Muscle layer of colon (tissue), 2 donors: ENCODE results near the gene IFNA1.

Source experiments
- H3K27ac ChIP-seq: one replicate; pipeline ENCODE4 v1.7.0; 2013; ENCODE audit warnings: low read depth, mild to moderate bottlenecking, low read length, moderate library complexity
- H3K27me3 ChIP-seq, 2 donors: one replicate each; pipeline ENCODE4 v1.7.0; 2013; ENCODE audit warnings: low read length in 2 of 2, mild to moderate bottlenecking in 2 of 2; ENCODE audit not compliant: insufficient read depth in 2 of 2, control insufficient read depth in 1 of 2
- H3K36me3 ChIP-seq: one replicate; pipeline ENCODE4 v1.7.0; 2013; ENCODE audit warnings: mild to moderate bottlenecking, low read length; ENCODE audit not compliant: insufficient read depth
- H3K4me1 ChIP-seq: one replicate; pipeline ENCODE4 v1.7.0; 2013; ENCODE audit warnings: mild to moderate bottlenecking, low read length; ENCODE audit not compliant: insufficient read depth
- H3K4me3 ChIP-seq, 2 donors: one replicate each; pipeline ENCODE4 v1.7.0; 2013; ENCODE audit warnings: low read length in 2 of 2, low read depth in 1 of 2, mild to moderate bottlenecking in 1 of 2, moderate library complexity in 1 of 2
- H3K9ac ChIP-seq: one replicate; pipeline ENCODE4 v1.7.0; 2013; ENCODE audit warnings: low read length
- H3K9me3 ChIP-seq: one replicate; pipeline ENCODE4 v1.7.0; 2013; ENCODE audit warnings: mild to moderate bottlenecking, low read length
- donor health status: abdominal sarcoma.
- donor health status: Adenocarcinoma of cecum.

The IFNA1 gene

DNA sequence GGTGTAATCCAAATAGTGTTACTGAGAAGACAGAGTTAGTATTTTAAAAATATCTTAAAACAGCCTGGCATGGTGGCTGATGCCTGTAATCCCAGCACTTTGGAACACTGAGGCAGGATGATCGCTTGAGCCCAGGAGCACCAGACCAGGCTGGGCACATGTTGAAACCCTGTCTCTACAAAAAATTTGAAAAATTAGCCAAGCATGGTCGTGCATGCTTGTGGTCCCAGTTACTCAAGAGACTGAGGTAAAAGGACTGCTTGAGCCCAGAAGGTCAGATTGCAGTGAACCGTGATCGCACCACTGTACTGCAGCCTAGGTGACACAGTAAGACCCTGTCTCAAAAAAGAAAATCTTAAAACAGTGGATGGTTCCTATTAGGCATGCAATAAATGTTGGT lies 12.4 kb downstream of the IFNA1 start:
- no peaks in the 10 kb centered on the region for H3K9me3 ChIP-seq
- peaks cover 10% of the 10 kb centered on the region for H3K4me1 ChIP-seq
- H3K27ac ChIP-seq = no peak overlapping the region
- no peaks in the 10 kb centered on the region for H3K27me3 ChIP-seq
- H3K9ac ChIP-seq = no peak overlapping the region
- no peaks in the 10 kb centered on the region for H3K36me3 ChIP-seq
- no peak overlapping the region for H3K4me3 ChIP-seq

DNA sequence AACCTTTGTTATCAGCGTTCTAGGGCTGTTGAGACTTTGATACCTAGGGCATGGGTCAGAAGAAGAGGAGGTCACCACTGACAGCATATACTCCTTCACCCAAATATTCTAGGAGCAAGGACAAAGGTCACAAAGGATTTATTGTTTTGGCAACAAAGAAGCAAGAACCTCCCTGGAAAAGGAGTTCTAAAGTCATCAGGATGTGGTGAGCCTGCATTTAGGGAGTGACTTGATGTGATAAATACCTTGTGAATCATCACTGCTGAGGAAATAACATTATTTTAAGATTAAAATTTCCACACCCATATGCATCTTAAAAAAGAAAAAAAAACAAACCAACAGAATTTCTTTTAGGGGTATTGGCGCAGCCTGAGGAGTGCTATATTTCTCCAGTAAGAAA lies 13.9 kb downstream of the IFNA1 start:
- Histone ChIP-seq H3K36me3 (no peaks in the 10 kb centered on the region), H3K4me1 (peaks cover 10% of the 10 kb centered on the region), H3K9me3 (no peaks in the 10 kb centered on the region), H3K27me3 (no peaks in the 10 kb centered on the region), H3K9ac (no peak overlapping the region), H3K4me3 (no peak overlapping the region), H3K27ac (no peak overlapping the region)

DNA sequence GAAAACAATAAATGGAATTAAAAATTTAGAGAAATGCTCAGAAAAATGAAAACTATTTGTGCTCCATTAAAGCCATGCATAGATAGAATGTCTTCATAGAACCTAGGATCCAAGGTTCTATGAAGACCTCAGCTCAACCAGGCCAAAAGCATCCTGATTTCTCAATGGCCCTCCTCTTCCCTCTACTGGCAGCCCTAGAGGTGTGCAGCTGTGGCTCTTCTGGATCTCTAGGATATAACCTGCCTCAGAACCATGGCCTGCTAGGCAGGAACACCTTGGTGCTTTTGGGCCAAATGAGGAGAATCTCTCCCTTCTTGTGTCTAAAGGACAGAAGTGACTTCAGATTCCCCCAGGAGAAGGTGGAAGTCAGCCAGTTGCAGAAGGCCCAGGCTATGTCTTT lies 15.1 kb downstream of the IFNA1 start:
- no peak overlapping the region for H3K27ac ChIP-seq
- no peaks in the 10 kb centered on the region for H3K27me3 ChIP-seq

DNA sequence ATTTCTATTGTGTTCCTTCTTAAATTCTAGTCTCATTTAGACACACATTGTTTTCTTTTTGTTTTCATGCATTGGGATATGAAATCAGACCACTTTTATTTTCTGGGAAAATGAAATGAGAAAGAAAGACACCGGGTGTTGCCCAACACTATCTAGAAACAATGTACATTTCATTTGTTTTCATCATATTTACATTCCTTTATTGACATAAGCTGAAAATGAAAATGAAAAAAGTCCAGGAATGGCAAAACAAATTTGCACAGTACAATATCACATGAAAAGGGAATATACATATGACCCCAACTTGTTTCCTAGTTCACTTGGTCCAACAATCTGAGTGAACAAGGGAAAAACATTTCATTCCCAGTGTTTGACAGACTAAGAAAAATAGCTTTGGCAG lies 21.1 kb downstream of the IFNA1 start:
- Histone ChIP-seq H3K27ac (no peak overlapping the region), H3K9ac (no peak overlapping the region), H3K9me3 (no peaks in the 10 kb centered on the region), H3K27me3 (no peaks in the 10 kb centered on the region), H3K4me3 (no peak overlapping the region), H3K4me1 (no peaks in the 10 kb centered on the region), H3K36me3 (no peaks in the 10 kb centered on the region)

More for the DNA sequence above, 15.1 kb downstream of the IFNA1 start:
- Histone ChIP-seq H3K36me3 (no peaks in the 10 kb centered on the region), H3K4me3 (no peak overlapping the region), H3K9ac (no peak overlapping the region), H3K4me1 (peaks cover 10% of the 10 kb centered on the region), H3K9me3 (no peaks in the 10 kb centered on the region)

DNA sequence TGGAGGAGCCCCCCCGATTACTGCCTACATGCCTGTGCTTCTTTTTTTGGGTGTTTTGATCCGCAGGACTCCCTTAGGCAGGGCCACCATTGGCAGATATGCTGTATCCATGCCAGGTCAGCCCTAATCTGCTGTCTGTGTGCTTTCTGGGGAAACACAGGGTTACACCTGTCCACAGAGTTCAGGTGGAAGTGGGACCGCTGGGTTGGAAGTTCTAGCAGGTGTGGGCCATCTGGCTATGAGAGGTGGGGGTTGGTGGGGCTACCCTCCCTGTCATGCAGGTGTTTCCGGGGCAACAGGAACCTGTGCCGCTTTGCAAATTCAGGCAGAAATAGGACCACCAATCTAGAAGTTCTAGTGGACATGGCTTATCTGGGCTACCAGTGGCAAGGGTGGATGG lies 24.9 kb downstream of the IFNA1 start:
- Histone ChIP-seq H3K36me3 (no peaks in the 10 kb centered on the region), H3K27me3 (no peaks in the 10 kb centered on the region), H3K27ac (no peak overlapping the region)

DNA sequence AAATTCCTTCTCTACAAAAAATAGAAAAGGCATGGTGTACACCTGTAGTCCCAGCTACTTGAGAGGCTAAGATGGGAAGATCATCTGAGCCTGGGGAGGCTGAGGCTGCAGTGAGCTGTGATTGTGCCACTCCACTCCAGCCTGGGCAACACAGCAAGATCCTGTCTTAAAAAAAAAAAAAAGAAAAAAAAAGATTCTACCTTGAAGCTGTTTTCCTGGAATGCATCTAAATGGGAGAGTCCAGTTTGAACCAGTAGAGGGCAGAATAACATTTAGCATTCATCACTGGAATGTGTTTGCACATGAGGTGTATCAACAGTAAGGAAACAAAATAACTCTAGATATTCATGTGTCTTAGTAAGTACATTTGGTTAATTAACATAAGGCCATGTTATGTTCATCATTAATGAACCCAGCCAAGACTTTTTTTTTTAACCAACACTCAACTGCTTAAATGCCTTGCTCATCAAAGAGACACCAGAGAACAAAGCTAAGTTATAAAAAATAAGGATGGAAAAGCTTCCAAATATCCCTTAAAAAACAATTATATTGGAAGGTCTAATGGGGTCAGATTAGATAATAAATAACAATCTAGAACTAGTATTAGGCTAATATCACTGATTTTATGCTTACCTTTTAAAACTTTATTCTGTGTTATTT lies 25.8 kb downstream of the IFNA1 start:
- H3K27me3 ChIP-seq = no peaks in the 10 kb centered on the region
- H3K9me3 ChIP-seq = no peaks in the 10 kb centered on the region
- H3K36me3 ChIP-seq = no peaks in the 10 kb centered on the region
- no peak overlapping the region for H3K4me3 ChIP-seq
- no peaks in the 10 kb centered on the region for H3K4me1 ChIP-seq
- H3K27ac ChIP-seq = no peak overlapping the region
- no peak overlapping the region for H3K9ac ChIP-seq

More for the DNA sequence above, 24.9 kb downstream of the IFNA1 start:
- Histone ChIP-seq H3K4me3 (no peak overlapping the region), H3K9ac (no peak overlapping the region), H3K4me1 (no peaks in the 10 kb centered on the region), H3K9me3 (no peaks in the 10 kb centered on the region)

DNA sequence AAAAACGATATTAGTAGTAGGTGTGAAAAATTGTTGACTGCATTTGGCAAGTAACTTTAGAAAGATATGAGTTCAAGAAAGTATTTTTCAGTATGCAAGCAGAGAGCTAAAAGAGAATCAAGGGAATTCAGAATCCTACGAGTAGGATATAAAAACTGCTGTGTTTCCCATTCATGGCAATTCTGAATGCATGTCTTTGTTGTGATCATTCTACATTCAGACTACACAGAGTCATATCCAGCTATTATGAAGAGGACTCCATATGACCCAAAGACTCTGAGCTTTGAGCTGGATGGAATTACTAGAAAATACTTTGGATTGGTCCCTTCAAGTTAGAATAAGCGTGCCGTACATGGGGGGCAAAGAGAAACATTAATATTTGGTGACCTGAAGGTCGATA lies 29.9 kb downstream of the IFNA1 start:
- H3K9ac ChIP-seq = no peak overlapping the region
- H3K4me1 ChIP-seq = no peaks in the 10 kb centered on the region
- no peaks in the 10 kb centered on the region for H3K27me3 ChIP-seq
- H3K9me3 ChIP-seq = no peaks in the 10 kb centered on the region
- H3K27ac ChIP-seq = no peak overlapping the region
- H3K36me3 ChIP-seq = no peaks in the 10 kb centered on the region
- no peak overlapping the region for H3K4me3 ChIP-seq

DNA sequence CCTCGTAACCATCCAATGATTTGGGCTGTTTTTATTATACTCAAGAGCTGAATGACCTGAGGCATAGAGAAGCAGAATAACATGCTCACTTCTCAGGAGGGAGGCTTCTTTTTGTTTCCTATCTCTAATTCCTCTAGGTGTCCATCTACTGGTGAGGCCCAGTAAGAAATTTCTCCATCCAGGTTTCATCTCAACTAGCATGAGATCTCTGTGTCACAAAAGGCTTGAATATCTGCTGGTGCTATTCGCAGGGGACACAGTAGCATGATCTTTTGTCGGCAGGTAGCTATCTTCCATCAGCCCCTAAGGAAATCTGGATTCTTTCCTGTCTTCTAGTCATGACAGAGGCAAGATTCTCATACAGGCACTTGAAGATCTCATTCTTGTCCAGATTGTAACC lies 33.0 kb downstream of the IFNA1 start:
- Histone ChIP-seq H3K4me1 (no peaks in the 10 kb centered on the region), H3K36me3 (no peaks in the 10 kb centered on the region), H3K27ac (no peak overlapping the region), H3K27me3 (no peaks in the 10 kb centered on the region), H3K9me3 (no peaks in the 10 kb centered on the region), H3K9ac (no peak overlapping the region), H3K4me3 (no peak overlapping the region)

DNA sequence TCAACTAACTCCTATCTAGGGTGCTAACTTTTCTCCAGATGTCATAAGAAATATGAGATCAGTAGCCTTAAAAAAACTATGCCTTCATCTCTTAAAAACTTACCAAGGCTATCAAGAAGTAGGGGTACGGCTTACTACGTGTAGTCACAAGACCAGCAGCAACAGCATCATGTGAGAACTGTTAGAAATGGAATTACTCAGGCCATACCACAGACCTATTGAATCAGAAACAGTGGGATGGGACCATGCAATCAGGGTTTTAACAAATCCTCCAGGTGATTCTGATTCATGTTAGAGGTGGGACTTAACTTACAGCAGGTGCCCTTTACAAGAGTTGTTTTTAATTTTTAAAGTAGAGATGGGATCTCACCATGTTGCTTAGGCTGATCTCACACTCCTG lies 37.2 kb downstream of the IFNA1 start:
- Histone ChIP-seq H3K4me1 (no peaks in the 10 kb centered on the region), H3K9me3 (no peaks in the 10 kb centered on the region), H3K4me3 (no peak overlapping the region), H3K27ac (no peak overlapping the region), H3K27me3 (no peaks in the 10 kb centered on the region), H3K36me3 (no peaks in the 10 kb centered on the region), H3K9ac (no peak overlapping the region)

DNA sequence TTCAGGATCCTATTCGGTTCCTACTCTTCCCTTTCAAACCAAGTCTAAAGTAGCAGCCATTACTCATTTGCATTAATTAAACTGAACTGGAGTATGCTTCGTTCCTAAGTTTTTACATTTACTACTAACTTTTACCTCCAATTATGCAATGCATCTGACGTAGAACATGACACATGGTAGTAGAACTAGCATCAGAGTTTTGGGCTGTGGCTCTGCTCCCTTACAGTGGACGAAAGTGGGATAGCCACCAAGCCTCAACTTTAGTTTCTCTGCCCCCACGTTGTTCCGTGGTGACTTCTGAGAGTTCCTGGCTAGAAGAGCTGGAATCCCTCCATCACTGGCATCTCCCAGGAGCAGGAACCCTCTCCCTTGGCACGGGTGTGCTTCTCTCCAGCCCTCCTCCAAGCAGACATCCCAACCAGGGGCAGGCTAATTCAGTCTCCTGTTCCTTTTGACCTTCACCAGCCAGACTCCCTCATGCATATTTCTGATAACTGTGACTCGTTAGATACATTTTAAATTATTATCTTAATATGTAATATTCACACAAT lies 39.0 kb downstream of the IFNA1 start:
- H3K9me3 ChIP-seq = no peaks in the 10 kb centered on the region
- no peak overlapping the region for H3K9ac ChIP-seq
- H3K27ac ChIP-seq = no peak overlapping the region
- no peak overlapping the region for H3K4me3 ChIP-seq
- no peaks in the 10 kb centered on the region for H3K27me3 ChIP-seq
- H3K4me1 ChIP-seq = no peaks in the 10 kb centered on the region
- H3K36me3 ChIP-seq = no peaks in the 10 kb centered on the region

DNA sequence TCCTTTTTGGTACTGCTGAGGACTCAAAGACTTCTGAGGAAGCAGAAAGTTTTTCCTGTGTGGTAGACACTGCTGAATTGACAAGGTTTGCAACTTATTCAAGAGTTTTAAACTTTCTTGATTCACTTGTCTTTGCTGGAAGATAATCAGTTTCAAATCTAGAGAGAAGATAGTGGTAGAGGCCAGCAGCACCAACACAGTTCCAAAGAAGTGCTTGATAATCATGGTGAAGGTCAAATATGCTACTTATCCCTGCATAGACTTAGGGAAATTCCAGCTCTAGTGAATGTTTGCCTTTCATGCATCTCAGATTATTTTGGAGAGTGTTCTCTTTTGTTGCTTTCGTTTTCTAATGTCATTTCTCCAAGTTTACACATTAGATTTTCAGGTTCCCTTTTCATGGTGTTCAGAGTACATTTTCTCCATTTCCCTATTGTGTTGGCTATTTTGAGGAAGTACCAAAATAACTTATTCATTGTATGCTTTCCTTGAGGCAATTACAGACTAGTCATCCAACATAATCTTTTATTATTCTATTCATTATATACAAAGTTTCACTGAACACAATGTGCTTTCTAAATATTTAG lies 41.3 kb downstream of the IFNA1 start:
- Histone ChIP-seq H3K4me1 (no peaks in the 10 kb centered on the region), H3K9ac (no peak overlapping the region), H3K27me3 (no peaks in the 10 kb centered on the region), H3K9me3 (no peaks in the 10 kb centered on the region), H3K27ac (no peak overlapping the region), H3K36me3 (no peaks in the 10 kb centered on the region), H3K4me3 (no peak overlapping the region)

DNA sequence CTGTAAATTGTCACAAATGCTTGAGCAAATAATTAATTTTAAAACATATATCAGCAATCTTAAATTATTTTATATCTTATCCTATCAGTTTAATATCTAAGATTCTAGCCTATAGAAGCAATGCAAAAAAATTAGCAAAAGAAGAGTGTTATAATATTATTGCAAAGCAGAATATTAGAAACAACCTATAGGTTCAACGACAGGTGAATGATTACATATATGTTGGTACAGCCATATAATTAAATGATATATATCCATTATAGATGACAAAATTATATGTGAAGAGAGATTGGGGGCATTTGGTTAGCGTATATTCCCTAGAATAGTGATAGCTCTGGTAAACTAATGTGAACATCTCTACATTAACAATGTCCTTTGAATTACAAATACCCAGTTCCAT lies 42.0 kb downstream of the IFNA1 start, which contains the start of gene IFNE:
TSS of gene IFNE (minus strand) at position 101 of the 400 bp plus-strand sequence. CDS start 619 bp downstream, outside the sequence.
- Histone ChIP-seq H3K4me3 (no peak within 1 kb of the TSS), H3K4me1 (no peaks in the 10 kb centered on the region), H3K27ac (no peak within 1 kb of the TSS), H3K27me3 (no peaks in the 10 kb centered on the region), H3K9ac (no peak within 1 kb of the TSS), H3K9me3 (no peaks in the 10 kb centered on the region), H3K36me3 (no peaks in the 10 kb centered on the region)
